ENCODE data around the gene OLFML1. TPM values are rescaled to one million over a fixed set of nuclear protein-coding genes. Genes with fewer than 3 reads are reported as not detected.

The OLFML1 gene
- total RNA-seq, 1 experiment from 2014 or later = not detected

DNA sequence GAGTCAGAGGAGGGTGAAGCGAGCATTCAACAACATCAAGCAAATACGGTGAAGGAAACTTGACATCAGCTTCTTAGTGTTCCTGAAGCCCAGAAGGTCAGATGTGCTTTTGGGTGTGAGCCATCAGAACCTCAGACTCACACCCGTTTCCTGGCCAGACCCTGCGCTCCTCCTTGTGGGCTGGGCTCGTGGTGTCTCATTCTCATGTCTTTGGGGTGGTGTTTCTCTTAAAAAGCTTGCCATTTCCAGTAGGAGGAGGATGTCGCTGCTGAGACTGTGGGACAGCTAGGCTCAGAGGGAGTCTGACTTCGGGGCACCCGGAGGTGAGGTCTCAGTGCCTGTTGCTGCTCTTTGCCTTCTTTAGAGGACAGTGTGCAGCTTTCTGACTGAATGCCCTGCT is 52.7 kb downstream of the OLFML1 start:
- Mint-ChIP-seq H3K27ac (no peak overlapping the region), H3K4me3 (no peak overlapping the region), H3K36me3 (no peaks in the 10 kb centered on the region), H3K27me3 (ENCODE audit: low read depth) (no peaks in the 10 kb centered on the region), H3K4me1 (peaks cover 6% of the 10 kb centered on the region; the same call in 1 of the 2 replicates), H3K9me3 (no peaks in the 10 kb centered on the region)
- no peak for DNase-seq (ENCODE audit: low spot score)
- POLR2A ChIA-PET = no interaction called here
- ATAC-seq = no peak
- TF ChIP-seq FOXP1 (CRISPR knock-in tag; IDR thresholded peaks at IDR 0.05; ENCODE audit: borderline replicate concordance) (no peak), NR3C1 (CRISPR knock-in tag; conservative IDR thresholded peaks at IDR 0.05; ENCODE audit: low read depth) (no peak), SMAD3 (CRISPR knock-in tag; IDR thresholded peaks at IDR 0.05; ENCODE audit: borderline replicate concordance) (no peak), EMX1 (CRISPR knock-in tag; IDR thresholded peaks at IDR 0.05) (no peak), MXD4 (CRISPR knock-in tag; IDR thresholded peaks at IDR 0.05; ENCODE audit: borderline replicate concordance) (no peak), IRF2 (CRISPR knock-in tag; IDR thresholded peaks at IDR 0.05; ENCODE audit: borderline replicate concordance, low read depth) (no peak), NR2C2 (CRISPR knock-in tag; IDR thresholded peaks at IDR 0.05) (no peak), ZNF671 (CRISPR knock-in tag; IDR thresholded peaks at IDR 0.05) (no peak), PRRX2 (CRISPR knock-in tag; IDR thresholded peaks at IDR 0.05) (no peak)
- TF ChIP-seq, protein P1, sequence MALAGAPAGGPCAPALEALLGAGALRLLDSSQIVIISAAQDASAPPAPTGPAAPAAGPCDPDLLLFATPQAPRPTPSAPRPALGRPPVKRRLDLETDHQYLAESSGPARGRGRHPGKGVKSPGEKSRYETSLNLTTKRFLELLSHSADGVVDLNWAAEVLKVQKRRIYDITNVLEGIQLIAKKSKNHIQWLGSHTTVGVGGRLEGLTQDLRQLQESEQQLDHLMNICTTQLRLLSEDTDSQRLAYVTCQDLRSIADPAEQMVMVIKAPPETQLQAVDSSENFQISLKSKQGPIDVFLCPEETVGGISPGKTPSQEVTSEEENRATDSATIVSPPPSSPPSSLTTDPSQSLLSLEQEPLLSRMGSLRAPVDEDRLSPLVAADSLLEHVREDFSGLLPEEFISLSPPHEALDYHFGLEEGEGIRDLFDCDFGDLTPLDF (CRISPR knock-in tag; IDR thresholded peaks at IDR 0.05) = no peak
- TF ChIP-seq, protein P2, sequence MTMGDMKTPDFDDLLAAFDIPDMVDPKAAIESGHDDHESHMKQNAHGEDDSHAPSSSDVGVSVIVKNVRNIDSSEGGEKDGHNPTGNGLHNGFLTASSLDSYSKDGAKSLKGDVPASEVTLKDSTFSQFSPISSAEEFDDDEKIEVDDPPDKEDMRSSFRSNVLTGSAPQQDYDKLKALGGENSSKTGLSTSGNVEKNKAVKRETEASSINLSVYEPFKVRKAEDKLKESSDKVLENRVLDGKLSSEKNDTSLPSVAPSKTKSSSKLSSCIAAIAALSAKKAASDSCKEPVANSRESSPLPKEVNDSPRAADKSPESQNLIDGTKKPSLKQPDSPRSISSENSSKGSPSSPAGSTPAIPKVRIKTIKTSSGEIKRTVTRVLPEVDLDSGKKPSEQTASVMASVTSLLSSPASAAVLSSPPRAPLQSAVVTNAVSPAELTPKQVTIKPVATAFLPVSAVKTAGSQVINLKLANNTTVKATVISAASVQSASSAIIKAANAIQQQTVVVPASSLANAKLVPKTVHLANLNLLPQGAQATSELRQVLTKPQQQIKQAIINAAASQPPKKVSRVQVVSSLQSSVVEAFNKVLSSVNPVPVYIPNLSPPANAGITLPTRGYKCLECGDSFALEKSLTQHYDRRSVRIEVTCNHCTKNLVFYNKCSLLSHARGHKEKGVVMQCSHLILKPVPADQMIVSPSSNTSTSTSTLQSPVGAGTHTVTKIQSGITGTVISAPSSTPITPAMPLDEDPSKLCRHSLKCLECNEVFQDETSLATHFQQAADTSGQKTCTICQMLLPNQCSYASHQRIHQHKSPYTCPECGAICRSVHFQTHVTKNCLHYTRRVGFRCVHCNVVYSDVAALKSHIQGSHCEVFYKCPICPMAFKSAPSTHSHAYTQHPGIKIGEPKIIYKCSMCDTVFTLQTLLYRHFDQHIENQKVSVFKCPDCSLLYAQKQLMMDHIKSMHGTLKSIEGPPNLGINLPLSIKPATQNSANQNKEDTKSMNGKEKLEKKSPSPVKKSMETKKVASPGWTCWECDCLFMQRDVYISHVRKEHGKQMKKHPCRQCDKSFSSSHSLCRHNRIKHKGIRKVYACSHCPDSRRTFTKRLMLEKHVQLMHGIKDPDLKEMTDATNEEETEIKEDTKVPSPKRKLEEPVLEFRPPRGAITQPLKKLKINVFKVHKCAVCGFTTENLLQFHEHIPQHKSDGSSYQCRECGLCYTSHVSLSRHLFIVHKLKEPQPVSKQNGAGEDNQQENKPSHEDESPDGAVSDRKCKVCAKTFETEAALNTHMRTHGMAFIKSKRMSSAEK (CRISPR knock-in tag; IDR thresholded peaks at IDR 0.05; ENCODE audit: borderline replicate concordance) = no peak
- TF ChIP-seq, protein P3, sequence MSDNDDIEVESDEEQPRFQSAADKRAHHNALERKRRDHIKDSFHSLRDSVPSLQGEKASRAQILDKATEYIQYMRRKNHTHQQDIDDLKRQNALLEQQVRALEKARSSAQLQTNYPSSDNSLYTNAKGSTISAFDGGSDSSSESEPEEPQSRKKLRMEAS (CRISPR knock-in tag; IDR thresholded peaks at IDR 0.05) = no peak
- TF ChIP-seq, protein P4, sequence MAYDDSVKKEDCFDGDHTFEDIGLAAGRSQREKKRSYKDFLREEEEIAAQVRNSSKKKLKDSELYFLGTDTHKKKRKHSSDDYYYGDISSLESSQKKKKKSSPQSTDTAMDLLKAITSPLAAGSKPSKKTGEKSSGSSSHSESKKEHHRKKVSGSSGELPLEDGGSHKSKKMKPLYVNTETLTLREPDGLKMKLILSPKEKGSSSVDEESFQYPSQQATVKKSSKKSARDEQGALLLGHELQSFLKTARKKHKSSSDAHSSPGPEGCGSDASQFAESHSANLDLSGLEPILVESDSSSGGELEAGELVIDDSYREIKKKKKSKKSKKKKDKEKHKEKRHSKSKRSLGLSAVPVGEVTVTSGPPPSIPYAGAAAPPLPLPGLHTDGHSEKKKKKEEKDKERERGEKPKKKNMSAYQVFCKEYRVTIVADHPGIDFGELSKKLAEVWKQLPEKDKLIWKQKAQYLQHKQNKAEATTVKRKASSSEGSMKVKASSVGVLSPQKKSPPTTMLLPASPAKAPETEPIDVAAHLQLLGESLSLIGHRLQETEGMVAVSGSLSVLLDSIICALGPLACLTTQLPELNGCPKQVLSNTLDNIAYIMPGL (CRISPR knock-in tag; IDR thresholded peaks at IDR 0.05) = no peak
- TF ChIP-seq, protein P5, sequence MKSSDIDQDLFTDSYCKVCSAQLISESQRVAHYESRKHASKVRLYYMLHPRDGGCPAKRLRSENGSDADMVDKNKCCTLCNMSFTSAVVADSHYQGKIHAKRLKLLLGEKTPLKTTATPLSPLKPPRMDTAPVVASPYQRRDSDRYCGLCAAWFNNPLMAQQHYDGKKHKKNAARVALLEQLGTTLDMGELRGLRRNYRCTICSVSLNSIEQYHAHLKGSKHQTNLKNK (CRISPR knock-in tag; IDR thresholded peaks at IDR 0.05) = no peak
- CTCF ChIA-PET = interaction anchor here (1.8 to 2.5 kb wide), 3 partner anchors 10 to 128 kb away, joined by 4 to 14 read pairs (median 7); no protein-coding TSS in a partner anchor

DNA sequence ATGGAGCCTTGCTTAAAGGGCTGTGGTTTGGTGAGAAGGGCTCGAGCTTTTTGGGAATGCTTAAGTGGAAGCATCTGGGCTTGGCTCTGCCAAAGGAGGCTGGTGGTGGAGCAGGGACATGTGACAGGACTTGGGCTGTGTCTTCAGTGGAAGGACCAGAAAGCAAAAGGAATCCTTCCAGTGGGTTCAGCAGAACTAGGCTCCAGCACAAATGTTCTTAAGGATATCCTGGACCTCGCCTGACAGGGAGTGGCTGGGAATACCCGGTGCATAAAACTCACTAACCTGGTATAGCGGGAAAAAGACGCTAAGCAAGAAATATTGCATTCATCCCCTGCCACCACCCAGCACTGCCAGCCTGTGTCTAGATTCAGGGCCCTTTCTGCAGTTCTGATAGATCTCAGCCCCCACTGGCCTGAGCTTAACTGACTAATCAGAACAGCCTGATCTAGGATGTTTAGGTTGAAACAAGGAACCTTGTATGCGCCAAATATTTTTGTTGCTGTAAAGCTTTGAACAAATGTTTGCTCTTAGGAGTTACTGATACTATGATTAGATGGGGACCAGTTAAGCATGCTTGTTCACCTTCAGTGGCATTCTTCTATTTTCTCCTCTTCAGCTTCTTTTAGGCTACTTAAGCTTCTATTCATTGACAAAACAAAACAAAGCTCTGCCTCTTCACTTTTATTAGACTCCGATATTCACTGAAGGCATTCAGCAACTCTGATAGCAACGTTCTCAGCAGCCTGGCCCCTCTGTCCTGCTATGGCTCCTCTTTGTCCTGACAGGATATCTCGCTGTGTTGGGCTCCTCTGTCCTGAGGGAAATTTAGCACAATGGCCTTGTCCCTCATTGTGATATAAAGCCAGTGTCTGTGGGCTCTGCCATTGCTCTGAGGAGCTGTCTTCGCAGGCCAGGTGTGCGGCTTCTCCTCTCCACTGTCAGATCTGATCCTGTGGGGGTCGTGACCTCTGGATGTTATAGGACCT is 53.5 kb downstream of the OLFML1 start:
- Mint-ChIP-seq H3K27me3 (ENCODE audit: low read depth) (no peaks in the 10 kb centered on the region), H3K27ac (no peak overlapping the region), H3K4me1 (peaks cover 6% of the 10 kb centered on the region; the same call in 1 of the 2 replicates), H3K4me3 (no peak overlapping the region), H3K36me3 (no peaks in the 10 kb centered on the region), H3K9me3 (no peaks in the 10 kb centered on the region)
- ChIA-PET CTCF (interaction anchor here (1.8 to 2.5 kb wide), 4 partner anchors 9 to 127 kb away, joined by 4 to 14 read pairs (median 6); no protein-coding TSS in a partner anchor), POLR2A (no interaction called here)
- no peak for ATAC-seq
- no peak for DNase-seq (ENCODE audit: low spot score)
- no peak for TF ChIP-seq EMX1 (CRISPR knock-in tag; IDR thresholded peaks at IDR 0.05)
- no peak for TF ChIP-seq NR1H2 (CRISPR knock-in tag; IDR thresholded peaks at IDR 0.05)
- TF ChIP-seq, protein P6, sequence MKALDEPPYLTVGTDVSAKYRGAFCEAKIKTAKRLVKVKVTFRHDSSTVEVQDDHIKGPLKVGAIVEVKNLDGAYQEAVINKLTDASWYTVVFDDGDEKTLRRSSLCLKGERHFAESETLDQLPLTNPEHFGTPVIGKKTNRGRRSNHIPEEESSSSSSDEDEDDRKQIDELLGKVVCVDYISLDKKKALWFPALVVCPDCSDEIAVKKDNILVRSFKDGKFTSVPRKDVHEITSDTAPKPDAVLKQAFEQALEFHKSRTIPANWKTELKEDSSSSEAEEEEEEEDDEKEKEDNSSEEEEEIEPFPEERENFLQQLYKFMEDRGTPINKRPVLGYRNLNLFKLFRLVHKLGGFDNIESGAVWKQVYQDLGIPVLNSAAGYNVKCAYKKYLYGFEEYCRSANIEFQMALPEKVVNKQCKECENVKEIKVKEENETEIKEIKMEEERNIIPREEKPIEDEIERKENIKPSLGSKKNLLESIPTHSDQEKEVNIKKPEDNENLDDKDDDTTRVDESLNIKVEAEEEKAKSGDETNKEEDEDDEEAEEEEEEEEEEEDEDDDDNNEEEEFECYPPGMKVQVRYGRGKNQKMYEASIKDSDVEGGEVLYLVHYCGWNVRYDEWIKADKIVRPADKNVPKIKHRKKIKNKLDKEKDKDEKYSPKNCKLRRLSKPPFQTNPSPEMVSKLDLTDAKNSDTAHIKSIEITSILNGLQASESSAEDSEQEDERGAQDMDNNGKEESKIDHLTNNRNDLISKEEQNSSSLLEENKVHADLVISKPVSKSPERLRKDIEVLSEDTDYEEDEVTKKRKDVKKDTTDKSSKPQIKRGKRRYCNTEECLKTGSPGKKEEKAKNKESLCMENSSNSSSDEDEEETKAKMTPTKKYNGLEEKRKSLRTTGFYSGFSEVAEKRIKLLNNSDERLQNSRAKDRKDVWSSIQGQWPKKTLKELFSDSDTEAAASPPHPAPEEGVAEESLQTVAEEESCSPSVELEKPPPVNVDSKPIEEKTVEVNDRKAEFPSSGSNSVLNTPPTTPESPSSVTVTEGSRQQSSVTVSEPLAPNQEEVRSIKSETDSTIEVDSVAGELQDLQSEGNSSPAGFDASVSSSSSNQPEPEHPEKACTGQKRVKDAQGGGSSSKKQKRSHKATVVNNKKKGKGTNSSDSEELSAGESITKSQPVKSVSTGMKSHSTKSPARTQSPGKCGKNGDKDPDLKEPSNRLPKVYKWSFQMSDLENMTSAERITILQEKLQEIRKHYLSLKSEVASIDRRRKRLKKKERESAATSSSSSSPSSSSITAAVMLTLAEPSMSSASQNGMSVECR (CRISPR knock-in tag; IDR thresholded peaks at IDR 0.05; ENCODE audit: borderline replicate concordance) = no peak
- TF ChIP-seq, protein P4 (CRISPR knock-in tag; IDR thresholded peaks at IDR 0.05) = no peak
- TF ChIP-seq, protein P5 (CRISPR knock-in tag; IDR thresholded peaks at IDR 0.05) = no peak
